Measurements from ENCODE around the gene ERF.

ERF gene

GRCh38 chr19:42278452-42279154, 23.7 kb upstream of the ERF start:
- no peak overlapping the region; the same call in 1 of the 2 replicates for H3K27ac ChIP-seq
- TF ChIP-seq, protein P1, sequence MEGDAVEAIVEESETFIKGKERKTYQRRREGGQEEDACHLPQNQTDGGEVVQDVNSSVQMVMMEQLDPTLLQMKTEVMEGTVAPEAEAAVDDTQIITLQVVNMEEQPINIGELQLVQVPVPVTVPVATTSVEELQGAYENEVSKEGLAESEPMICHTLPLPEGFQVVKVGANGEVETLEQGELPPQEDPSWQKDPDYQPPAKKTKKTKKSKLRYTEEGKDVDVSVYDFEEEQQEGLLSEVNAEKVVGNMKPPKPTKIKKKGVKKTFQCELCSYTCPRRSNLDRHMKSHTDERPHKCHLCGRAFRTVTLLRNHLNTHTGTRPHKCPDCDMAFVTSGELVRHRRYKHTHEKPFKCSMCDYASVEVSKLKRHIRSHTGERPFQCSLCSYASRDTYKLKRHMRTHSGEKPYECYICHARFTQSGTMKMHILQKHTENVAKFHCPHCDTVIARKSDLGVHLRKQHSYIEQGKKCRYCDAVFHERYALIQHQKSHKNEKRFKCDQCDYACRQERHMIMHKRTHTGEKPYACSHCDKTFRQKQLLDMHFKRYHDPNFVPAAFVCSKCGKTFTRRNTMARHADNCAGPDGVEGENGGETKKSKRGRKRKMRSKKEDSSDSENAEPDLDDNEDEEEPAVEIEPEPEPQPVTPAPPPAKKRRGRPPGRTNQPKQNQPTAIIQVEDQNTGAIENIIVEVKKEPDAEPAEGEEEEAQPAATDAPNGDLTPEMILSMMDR (conservative IDR thresholded peaks at IDR 0.05) = no peak
- no peak for TF ChIP-seq ZFX (IDR thresholded peaks at IDR 0.05)

GRCh38 chr19:42277821-42278451, 23.0 kb upstream of the ERF start:
- no peak overlapping the region for H3K27ac ChIP-seq
- TF ChIP-seq, protein P1 (conservative IDR thresholded peaks at IDR 0.05) = no peak
- TF ChIP-seq ZFX (IDR thresholded peaks at IDR 0.05) = no peak

- TF ChIP-seq, protein P1 (conservative IDR thresholded peaks at IDR 0.05) = no peak
- TF ChIP-seq ZFX (IDR thresholded peaks at IDR 0.05) = no peak
- no peak overlapping the region for H3K27ac ChIP-seq
Measured at GRCh38 chr19:42276821-42277220, 21.9 kb upstream of the ERF start.

DNA sequence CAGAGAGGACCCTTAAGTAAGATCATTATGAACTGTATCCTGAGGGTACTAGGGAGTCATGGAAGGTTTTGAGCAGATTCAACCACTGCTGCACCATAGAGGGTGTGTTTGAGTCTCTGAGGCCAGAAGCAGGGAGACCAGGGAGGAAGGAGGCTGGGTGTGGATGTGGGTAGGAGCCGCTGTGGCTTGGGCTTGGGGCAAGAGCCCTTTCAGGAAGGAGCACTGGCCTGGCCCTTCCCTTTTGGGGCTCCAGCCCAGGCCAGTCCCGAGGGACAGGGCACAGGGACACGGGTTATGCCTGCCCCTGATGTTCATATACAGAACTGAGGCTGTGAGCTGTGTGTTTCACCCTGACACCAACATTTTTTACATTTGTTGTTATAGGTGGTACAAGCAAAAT, 21.4 kb upstream of the ERF start:
- no peak overlapping the region for H3K27ac ChIP-seq
- TF ChIP-seq, protein P1 (conservative IDR thresholded peaks at IDR 0.05) = no peak

DNA sequence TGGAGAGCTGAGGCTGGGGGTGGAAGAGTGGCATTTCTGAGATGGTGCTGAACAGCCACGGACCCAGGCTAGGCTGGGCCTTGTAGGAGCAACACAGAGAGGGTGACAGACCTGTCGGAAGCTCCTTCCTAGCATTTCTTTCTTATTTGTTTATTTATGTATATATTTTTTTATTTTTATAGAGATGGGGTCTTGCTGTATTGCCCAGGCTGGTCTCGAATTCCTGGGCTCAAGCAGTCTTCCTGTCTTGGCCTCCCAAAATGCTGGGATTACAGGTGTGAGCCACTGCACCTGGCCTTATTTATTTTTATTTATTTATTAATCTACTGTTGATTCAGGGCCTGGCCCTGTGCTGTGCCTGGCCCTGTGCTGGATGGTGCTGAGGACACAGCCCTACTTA, 20.6 kb upstream of the ERF start:
- TF ChIP-seq ZFX (IDR thresholded peaks at IDR 0.05) = no peak
- TF ChIP-seq, protein P1 (conservative IDR thresholded peaks at IDR 0.05) = no peak
- H3K27ac ChIP-seq = no peak overlapping the region

DNA sequence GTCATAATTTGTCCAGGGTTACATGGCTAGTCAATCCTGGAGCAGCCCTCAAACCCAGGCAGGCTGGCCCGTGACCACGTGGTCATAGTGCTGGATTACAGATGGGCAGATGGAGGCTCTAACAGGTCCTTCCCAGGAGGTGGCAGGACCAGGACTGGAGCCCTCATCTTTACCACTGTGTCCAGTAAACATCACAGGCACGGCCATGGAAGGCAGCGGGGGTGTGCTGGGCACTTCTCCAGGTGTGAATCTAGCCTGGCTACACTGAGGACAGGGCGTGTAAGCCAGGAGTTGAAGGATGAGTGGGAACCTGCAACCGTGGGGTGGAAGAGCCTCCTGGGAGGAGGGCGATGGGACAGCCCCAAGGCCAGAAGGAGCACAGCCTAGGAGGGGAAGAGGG, 20.2 kb upstream of the ERF start:
- H3K27ac ChIP-seq = no peak overlapping the region
- TF ChIP-seq, protein P1 (conservative IDR thresholded peaks at IDR 0.05) = no peak
- no peak for TF ChIP-seq ZFX (IDR thresholded peaks at IDR 0.05)

DNA sequence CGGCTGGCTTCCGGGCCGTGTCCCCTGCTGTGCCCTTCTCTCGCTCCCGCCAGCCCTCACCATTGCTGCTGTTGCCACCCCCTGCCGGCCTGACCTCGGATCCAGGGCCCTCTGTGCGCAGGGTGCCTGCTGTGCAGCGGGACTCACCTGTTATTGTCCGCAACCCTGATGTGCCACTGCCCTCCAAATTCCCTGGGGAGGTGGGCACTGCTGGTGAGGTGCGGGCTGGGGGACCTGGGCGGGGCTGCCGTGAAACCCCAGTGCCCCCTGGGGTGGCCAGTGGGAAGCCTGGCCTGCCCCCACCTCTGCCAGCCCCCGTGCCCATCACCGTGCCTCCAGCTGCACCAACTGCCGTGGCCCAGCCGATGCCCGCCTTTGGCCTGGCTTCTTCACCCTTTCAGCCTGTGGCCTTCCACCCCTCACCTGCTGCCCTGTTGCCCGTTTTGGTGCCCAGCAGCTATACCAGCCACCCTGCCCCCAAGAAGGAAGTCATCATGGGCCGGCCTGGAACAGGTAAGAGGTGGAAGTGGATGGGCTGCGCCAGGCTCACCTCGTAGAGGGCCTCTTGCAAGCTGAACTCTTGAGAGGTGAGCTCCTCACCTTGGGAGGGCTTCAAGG, 19.2 kb upstream of the ERF start:
- TF ChIP-seq ZFX (IDR thresholded peaks at IDR 0.05) = no peak
- TF ChIP-seq, protein P1 (conservative IDR thresholded peaks at IDR 0.05) = no peak
- no peak overlapping the region for H3K27ac ChIP-seq
